HG02798 (cell line): ENCODE measurements around the gene ZNF446.
"Not testable (repeated sequence)": the region's sequence is repeated elsewhere in the genome, so short reads cannot be mapped to it uniquely, and the experiment has no call there.

Experiments
- ATAC-seq: cut with Tn5 transposase; IDR thresholded peaks from one replicate; pipeline ENCODE4 v1.9.1; 2021; ENCODE audit warnings: mild to moderate bottlenecking; ENCODE audit not compliant: unreplicated experiment, poor library complexity

Gene ZNF446

DNA sequence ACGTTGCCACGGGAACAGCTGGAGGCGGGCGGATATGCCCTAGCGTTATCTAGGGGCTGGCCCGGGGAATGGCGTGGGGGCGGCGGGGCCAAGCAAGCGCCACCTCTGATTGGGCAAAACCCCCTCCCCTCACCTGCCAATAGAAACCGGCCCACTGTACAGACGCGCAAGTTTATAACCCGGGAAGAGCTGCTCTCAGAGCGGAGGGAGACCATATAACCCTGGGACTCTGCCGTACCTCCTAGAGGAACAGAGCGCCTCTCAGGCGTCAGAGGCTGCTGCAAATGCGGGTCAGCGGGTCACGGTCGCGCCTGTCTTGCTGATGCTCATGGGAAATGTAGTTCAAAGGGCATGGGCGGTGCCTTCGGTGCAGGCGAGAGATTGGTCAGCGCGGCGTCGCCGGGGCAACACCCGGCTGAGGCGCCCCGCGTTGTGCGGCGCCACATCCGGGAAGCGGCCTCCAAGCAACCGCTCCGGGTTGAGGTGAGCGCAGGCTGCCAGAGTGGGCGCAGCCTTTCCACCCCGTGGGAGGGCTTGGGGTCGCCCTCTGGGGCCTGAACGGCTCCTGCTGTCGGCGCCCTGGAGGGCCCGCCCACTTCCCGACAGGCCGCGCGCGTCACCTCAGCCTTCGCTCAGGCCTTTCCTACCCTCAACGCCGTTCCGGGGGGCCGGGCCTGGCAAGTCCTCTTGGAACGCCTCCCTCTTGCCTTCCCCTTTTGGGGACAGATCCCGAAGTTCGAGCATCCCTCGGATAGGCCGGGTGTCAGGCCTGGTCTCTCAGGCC, at the start of gene ZNF446:
ZNF446 (plus strand) TSS at position 639 of the 784 bp plus-strand sequence. CDS start 867 bp downstream, outside the sequence.
- ATAC-seq, result peak; percentile 86

DNA sequence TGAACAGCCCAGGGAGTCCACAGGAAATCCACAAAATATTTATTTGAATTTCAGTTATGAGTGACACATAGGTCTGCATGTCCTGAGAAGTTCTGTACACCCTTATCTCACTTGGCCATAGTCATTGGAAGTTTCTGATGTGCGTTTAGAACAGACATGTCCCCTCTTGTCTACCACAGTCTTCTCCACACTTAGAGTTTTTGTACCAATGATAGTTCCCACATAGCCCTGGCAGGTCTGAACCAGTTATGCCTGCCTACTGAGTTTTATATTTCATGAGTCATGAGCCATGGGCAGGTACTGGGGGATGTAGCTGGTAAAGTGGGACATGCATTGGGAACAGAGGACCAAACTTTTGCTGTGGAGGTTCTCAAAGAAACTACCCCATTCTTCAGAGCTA, 47.5 kb upstream of the ZNF446 start:
- no peak for ATAC-seq

DNA sequence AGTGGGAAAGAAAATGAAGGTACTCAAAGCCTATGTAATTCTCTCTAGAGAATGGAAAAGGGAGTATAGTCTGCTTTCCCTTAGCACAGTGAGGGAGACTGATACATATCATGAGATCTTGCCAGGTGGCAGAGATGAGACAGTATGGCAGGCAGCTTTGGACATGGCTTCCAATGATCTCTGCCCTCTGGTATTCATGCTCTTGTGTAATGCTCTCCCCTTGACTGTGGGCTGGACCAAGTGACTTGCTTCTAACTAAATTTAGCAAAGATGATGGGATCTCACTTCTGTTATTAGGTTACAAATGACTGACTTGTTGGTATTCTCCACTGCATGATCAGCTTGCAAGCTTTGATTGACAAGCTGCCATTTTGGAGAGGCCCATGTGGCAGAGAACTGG, 46.4 kb upstream of the ZNF446 start:
- no peak for ATAC-seq

DNA sequence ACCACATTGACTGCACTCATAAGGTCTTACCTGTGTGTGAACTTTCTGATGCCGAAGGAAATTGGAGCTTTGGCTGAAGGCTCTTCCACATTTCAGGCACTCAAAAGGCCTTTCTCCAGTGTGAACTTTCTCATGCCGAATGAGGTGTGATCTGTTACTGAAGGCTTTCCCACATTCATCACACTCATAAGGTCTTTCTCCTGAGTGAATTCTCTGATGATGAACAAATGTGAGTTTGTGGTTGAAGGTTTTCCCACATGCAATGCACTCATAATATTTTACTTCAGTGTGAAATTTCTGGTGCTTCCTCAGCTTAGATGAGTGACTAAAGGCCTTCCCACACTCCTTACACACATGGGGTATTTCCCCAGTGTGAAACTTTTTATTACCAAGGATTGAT, 41.9 kb upstream of the ZNF446 start:
- ATAC-seq, result no peak

DNA sequence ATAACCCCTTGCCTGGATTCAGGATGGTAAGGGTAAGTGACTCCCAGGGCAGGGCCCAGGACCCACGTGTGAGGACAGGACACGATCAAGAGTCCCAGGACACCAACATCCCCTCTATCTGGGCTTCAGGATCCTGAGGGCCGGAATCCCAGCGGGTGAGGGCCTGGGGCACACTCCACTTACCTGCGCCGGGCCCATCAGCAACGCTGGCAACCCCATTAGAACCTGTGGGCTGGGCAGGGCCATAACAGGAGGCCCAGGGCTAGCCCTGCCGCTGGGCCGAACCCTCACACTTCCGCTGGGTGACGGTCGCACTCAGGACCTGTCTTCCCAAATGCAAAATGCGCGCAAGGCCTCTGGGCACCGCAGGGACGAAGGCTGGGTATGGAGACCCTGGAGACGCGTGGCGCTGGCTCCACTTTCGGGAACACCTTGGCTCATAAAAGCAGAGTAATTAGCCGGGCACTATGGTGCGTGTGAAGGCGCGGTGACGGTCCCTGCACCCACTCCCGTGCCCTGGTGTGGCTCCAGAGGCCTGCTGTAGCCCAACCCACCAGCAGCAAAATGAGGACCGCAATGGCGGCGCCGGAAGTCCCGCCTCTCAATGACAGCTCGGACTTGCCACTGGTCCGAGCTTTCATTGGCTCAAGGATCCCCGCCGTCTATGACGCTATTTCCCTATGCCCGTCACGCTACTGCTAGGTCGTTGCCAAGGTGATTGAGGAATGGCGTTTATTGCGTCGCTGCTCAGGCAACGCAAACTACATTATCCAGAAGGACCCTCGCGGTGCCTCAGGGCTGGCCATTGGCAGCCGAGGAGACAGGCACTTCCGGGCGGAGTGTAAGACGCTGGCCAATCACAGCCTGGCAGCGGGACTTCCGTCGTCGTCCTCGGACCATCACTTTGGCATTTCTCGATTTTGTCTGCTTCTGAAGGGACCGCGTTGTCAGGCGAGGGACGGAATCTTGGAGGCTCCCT, 36.3 kb upstream of the ZNF446 start, which contains the start of gene ZNF132:
ZNF132 (minus strand) TSS at position 578 of the 979 bp plus-strand sequence; CDS start at position 246, 332 bp downstream.
- ATAC-seq, result peak; percentile 96

DNA sequence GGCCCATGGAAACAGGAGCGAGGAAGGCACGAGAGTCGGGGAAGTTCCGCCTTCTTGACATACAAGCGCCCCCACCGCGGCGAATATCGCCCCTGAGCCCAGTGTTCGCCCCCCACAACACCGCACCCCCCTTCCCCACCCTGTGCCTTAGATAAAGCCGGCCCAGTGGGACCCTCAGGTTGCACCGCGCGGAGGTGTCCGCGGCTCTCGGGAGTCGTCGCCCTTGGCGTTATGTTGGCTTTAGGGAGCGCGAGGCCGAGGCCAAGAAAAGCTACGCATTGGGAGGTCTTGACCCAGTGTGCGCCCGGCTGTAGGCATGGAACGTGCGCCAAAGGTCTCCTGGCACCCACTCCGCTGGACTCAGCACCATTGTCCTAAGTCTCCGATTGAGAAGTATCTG, 35.6 kb upstream of the ZNF446 start:
- no peak for ATAC-seq

DNA sequence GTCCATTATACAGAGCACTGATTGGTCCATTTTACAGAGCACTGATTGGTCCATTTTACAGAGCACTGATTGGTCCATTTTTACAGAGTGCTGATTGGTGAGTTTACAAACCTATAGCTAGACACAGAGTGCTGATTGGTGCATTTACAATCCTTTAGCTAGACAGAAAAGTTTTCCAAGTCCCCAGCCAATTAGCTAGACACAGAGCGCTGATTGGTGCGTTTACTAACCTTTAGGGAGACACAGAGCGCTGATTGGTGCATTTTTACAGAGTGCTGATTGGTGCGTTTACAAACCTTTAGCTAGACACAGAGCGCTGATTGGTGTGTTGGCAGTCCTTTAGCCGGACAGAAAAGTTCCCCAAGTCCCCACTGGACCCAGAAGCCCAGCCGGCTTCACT, 33.2 kb upstream of the ZNF446 start:
- not testable (repeated sequence) for ATAC-seq

DNA sequence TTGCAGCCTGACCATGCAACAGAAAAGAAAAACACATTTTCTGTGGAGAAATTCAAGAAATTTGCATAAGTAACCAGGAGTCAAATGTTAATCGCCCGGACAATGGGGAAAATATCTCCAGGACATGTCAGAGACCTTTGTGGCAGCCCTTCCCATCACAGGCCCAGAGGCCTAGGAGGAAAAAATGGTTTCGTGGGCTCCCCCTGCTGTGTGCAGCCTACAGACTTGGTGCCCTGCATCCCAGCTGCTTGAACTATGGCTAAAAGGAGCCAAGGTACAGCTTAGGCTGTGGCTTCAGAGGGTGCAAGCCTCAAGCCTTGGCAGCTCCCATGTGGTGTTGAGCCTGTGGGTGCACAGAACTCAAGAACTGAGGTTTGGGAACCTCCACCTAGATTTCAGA, 27.3 kb upstream of the ZNF446 start:
- not testable (repeated sequence) for ATAC-seq

DNA sequence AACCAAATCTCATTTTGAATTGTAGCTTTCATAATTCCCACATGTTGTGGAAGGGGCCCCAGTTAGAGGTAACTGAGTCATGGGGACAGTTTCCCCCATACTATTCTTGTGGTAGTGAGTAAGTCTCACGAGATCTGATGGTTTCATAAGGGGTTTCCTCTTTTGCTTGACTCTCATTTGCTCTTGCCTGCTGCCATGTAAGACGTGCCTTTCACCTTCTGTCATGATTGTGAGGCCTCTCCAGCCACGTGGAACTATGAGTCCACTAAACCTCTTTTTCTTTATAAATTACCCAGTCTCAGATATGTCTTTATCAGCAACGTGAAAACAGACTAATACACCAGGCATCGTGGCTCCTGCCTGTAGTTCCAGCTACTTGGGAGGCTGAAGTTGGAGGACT, 26.2 kb upstream of the ZNF446 start:
- ATAC-seq, result not testable (repeated sequence)

DNA sequence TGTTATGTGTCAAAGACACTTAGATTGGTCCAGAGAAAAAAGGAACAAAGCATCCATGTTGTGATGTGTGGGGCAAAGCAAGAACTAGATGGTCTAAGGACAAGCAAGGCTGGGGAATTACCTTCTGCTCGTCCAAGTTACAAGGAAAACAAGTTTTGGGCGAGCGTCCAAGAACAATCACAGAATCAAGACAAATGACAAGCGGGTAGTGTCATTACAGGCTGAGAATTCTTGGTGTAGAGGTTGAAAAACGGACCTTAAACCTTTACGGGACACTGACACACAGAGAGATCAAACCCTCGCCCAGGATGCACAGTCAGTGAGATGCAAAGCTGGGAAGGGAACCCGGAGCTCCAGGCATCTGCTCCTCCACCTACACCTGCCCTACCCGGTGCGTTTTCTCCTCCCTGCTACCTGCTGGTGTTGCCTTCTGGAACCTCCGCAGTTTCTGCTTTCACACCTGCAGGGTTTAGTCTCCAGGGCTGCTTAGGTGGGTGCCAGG, 25.2 kb upstream of the ZNF446 start:
- ATAC-seq, result no peak

DNA sequence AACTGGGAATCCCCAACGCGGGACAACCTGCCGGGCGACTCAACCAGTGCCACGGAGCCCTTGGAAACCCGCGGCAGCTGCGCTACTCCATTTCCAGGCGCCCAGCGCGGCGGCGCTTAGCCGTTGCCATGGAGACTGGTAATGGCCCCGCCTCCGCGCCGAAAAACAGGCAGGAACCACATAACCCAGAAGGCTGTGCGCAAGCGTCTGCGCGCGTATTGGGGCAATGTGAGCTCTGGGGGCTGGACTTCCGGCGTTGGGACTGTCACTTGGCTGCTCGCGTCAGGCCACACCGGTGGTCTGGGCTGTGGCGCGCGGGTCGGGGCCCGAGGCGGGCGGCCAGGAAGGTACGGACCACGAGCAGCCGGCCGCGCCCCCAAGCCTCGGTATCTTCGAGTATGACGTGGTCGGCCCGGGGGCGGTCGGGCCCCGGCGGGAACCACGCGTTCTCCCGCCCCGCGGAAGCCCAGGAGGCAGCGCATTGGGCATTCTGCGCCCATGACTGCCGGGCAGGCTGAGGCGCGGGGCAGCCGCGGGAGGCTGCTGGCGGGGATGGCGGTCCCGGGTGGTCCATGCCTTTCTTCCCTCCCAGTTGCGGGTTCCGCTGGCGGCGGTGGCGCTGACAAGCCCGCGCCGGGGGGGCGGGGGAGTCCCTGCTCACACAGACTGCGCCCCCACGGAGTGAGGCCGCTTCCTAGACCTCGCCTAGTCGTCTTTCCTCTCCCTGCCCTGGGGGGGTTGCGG, 24.6 kb upstream of the ZNF446 start, which contains the start of gene ZNF324B:
ZNF324B (plus strand) TSS at position 265 of the 744 bp plus-strand sequence. CDS start 2,080 bp downstream, outside the sequence.
- peak; percentile 97 for ATAC-seq

DNA sequence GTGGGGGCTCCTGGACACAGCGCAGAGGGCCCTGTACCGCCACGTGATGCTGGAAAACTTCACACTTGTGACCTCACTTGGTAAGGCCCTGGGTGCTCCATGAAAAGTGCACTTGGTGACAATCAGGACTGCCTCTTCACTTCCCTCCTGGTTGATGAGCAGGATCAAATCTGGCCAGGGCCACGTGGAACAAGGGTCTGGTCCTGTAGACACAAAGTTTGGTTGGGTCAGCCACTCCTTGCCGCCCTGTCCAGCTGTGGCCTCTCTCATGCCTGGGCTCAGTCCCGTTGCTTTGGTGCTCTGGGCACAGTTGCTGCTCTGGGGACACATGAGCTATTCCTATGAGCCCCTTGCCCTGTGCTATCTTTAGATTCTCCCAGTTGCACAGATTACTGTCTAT, 22.4 kb upstream of the ZNF446 start:
- no peak for ATAC-seq

DNA sequence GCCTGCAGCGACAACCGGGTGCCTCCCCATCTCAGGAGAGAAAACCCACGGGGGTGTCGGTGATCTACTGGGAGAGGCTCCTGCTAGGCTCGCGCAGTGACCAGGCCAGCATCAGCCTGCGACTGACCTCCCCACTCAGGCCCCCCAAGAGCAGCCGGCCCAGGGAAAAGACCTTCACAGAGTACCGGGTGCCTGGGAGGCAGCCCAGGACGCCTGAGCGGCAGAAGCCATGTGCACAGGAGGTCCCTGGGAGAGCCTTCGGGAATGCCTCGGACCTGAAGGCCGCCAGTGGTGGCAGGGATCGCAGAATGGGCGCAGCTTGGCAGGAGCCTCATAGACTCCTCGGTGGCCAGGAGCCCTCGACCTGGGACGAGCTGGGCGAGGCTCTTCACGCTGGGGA, 20.8 kb upstream of the ZNF446 start:
- no peak for ATAC-seq

DNA sequence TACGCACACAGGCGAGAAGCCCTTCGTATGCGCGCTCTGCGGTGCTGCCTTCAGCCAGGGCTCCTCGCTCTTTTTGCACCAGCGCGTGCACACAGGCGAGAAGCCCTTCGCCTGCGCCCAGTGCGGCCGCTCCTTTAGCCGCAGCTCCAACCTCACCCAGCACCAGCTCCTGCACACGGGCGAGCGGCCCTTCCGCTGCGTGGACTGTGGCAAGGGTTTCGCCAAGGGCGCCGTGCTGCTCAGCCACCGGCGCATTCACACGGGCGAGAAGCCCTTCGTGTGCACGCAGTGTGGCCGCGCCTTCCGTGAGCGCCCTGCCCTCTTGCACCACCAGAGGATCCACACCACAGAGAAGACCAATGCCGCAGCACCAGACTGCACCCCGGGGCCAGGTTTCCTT, 20.0 kb upstream of the ZNF446 start:
- ATAC-seq, result no peak

DNA sequence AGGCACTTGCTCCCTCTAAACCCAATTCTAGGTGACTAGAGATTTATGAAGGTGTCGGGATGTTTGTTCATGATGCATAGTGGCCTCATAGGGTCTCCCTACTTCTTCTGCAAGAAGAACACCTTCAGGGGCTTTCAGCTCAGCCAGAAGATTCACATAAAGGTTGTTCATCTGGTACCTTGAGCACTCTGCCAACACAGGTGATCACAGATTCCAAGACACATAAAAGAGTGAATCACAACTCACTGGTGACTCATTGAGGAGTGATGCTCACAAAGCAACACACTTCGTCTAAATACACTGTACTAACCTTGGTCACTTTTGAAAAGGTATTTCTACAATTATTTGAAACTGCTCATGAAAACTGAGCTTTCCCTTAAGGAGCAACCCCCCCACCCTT, 16.1 kb upstream of the ZNF446 start:
- no peak for ATAC-seq

DNA sequence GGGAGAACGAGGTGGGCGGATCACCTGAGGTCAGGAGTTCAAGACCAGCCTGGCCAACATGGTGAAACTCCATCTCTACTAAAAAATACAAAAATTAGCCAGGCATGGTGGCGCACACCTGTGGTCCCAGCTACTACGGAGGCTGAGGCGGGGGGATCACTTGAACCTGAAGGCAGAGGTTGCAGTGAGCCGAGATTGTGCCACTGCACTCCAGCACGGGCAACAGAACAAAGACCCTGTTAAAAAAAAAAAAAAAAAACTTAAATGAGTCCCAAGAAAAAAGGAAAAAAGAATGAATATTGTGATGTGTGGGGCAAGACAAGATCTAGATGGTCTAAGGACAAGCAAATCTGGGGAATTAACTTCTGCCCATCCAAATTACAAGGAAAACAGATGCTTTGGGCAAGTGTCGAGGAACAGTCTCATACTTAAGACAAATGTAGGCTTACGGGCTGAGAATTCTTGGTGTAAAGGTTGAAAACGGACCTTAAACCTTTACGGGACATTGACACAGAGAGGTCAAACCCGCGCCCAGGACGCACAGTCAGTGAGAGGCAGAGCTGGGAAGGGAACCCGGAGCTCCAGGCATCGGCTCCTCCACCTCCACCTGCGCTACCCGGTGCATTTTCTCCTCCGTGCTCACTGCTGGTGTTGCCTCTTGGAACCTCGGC, 9.9 kb upstream of the ZNF446 start:
- peak; percentile 16 for ATAC-seq

DNA sequence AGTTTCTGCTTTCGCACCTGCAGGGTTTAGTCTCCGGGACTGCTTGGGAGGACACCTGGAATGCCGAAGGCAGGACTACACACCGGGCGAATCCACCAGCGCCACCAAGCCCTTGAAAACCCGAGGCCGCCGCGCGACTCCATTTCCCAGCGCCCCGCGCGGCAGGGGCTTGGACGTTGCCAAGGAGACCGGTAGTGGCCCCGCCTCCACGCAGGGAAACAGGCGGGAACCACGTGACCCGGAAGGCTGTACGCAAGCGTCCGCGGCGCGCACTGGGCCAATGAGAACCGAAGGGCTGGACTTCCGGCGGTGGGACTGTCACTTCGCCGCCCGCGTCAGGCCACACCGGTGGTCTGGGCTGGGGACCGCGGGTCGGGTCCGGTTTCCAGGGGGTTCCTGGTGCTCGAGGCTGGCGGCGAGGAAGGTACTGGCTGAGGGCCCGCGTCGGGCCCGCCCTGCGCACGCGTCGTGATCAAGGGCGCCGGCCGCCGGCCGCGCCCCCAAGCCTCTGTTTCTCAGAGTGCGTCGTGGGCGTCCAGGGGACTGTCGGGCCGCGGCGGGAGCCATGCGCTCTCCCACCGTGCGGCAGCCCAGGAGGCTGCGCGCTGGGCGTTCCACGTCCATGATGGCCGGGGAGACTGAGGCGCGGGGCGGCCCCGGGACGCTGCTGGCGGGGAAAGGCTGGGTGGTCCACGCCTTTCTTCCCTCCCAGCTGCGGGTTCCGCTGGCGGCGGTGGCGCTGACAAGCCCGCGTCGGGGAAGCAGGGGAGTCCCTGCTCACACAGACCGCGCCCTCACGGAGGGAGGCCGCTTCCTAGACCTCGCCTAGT, 9.2 kb upstream of the ZNF446 start, which contains the start of gene ZNF324:
ZNF324 (plus strand) TSS at position 321 of the 830 bp plus-strand sequence. CDS start 2,106 bp downstream, outside the sequence.
- peak; percentile 96 for ATAC-seq

DNA sequence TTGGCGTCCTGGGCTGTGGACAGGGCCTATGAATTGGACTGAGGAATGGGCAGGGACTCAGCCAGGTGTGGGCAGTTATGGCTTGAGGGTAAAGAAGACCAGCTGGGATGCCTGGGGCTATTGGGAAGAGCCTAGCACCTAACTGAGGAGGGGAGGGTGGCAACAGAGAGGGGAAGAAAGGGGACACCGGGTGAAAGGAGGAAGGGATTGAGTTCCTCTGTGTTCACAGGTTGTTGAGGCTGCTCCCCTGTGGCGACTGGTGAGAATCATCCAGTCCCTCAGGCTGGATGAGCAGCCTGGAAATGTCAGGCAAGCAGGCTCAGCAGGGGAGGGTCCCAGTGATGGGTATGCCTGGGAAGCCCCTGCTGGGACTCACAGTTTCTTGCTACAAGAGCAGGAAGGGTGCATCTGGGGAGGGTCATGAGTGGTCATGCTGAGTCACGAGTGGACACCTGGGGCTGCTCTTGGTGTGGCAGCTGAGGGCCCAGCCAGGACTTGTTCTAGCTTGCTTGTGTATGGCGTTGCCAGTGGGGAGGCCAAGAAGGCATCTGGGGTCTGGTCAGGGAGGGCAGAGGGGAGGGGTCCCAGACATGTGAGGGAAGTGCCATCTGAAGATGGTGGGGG, 7.8 kb upstream of the ZNF446 start:
- ATAC-seq, result no peak
